Bronchial epithelial cell (primary cell): ENCODE data around the gene SLC35D1. TPM values are rescaled to one million over a fixed set of nuclear protein-coding genes. Genes with fewer than 3 reads are reported as not detected.

Experiments
- DNase-seq: peaks from one replicate; pipeline ENCODE4 v3.0.0-alpha.2; 2010; ENCODE audit warnings: low read depth
- FAIRE-seq: peaks from 2 replicates; lab custom pipeline; 2011; peaks lifted over from hg19 to GRCh38; lab: Jason Lieb, UNC
- H3K27me3 ChIP-seq: 2 replicates; pipeline ENCODE4 v1.5.1; 2011; ENCODE audit warnings: low read length; ENCODE audit not compliant: control insufficient read depth, insufficient read depth
- H3K36me3 ChIP-seq: 2 replicates; pipeline ENCODE4 v1.5.1; 2011; ENCODE audit warnings: low read length; ENCODE audit not compliant: control insufficient read depth, insufficient read depth
- H3K4me3 ChIP-seq: 2 replicates; pipeline ENCODE4 v1.5.1; 2011; ENCODE audit warnings: mild to moderate bottlenecking, low read depth, low read length, control low read depth
- CTCF ChIP-seq: IDR thresholded peaks from 2 replicates; pipeline ENCODE4 v1.5.1; 2011; ENCODE audit warnings: mild to moderate bottlenecking, moderate library complexity, low read length, control low read depth, inconsistent platforms; ENCODE audit not compliant: insufficient read depth, severe bottlenecking
- total RNA-seq: library from RNA; depleted of rRNA; stranded (reverse); fragments of >200 nt; gene quantifications from 2 replicates; pipeline ENCODE4 v1.2.1, GENCODE V29; 2014

SLC35D1 gene
- total RNA-seq, result 9.5 and 13.3 TPM in 2 replicates

DNA sequence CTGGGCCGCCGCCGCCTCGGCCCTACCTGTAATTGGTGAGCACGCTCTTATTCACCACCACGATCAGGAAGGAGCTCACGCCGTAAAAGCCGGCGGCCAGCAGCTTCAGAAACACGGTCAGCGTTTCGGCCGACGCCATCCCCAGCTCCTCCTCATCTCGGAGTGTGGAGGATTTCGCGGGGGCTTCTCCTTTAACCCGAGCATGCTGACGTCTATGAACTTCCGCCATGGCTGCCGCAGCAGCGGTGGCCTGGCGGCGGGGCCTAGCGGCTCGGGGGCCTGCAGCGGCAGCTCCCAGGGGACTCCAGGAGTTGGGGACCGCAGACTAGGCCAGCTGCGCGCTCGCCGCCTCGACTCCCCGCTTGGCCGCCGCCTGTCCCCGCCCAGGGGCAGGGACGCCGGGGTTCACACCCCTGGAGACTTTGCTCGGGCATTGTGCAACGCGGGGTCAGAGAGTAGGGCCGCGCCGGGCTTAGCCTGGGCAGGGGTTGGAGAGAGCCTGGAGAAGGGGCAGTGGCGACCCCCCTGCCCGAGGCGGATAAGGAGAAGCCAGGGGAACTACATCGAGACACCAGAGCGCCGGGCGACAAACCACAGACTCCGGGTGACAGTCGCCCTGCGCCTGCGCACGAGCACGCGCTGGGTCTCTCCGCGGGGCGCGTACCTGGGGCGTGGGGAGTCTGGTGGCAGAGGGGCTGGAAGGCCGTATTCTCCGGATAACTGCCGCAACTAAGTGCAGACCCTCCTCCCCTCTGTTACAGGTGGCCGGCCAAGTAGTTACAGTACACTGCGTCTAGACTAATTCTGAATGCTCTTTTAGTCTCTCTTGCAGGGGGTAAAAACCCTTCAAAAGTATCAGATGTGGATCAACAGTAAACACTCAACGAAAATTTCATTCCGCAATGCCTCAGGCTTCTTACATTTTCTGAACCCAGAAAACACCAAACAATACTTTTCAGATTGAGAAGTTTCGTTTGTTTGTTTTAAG, at the start of gene SLC35D1:
SLC35D1 (minus strand) TSS at position 364 of the 988 bp plus-strand sequence; CDS start at position 229, 135 bp downstream.
- peak; percentile 52 for DNase-seq
- Histone ChIP-seq H3K27me3 (no peaks in the 10 kb centered on the region), H3K4me3 (peak within 1 kb of the TSS; percentile 70), H3K36me3 (no peaks in the 10 kb centered on the region)
- TF ChIP-seq CTCF, result no peak
- no peak for FAIRE-seq

- H3K27me3 ChIP-seq, result no peaks in the 10 kb centered on the region
- no peak overlapping the region for H3K4me3 ChIP-seq
- TF ChIP-seq CTCF, result no peak
- no peaks in the 10 kb centered on the region for H3K36me3 ChIP-seq
- FAIRE-seq, result no peak
- DNase-seq, result no peak
These were observed 49.6 kb upstream of the SLC35D1 start for GRCh38 chr1:67103548-67103947.

GRCh38 chr1:67100833-67101232, 46.9 kb upstream of the SLC35D1 start:
- no peaks in the 10 kb centered on the region for H3K36me3 ChIP-seq
- FAIRE-seq (no peak), DNase-seq (no peak)
- no peaks in the 10 kb centered on the region for H3K27me3 ChIP-seq
- no peak for TF ChIP-seq CTCF
- no peak overlapping the region for H3K4me3 ChIP-seq

DNA sequence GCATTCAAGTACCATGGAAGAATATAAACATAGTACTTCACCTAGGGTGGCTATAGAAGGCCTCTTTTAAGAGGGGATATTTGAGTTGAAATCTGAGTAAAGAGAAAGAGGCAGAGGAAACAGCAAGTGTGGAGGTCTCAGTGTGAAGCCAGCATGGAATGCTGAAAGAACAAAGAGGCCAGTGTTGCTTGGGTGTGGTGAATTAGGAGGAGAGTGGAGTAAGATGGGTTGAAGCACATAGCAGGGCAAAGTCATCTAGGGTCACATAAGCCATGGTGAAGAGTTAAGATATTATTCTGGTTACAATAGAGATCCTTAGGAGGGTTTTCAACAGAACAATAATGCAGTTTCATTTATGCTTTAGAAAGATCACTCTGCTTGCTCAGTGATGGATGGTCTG, 43.4 kb upstream of the SLC35D1 start:
- Histone ChIP-seq H3K4me3 (no peak overlapping the region), H3K27me3 (no peaks in the 10 kb centered on the region), H3K36me3 (no peaks in the 10 kb centered on the region)
- no peak for FAIRE-seq
- no peak for TF ChIP-seq CTCF
- no peak for DNase-seq

- no peak for DNase-seq
- no peak overlapping the region for H3K4me3 ChIP-seq
- no peaks in the 10 kb centered on the region for H3K36me3 ChIP-seq
- no peaks in the 10 kb centered on the region for H3K27me3 ChIP-seq
- FAIRE-seq, result no peak
- TF ChIP-seq CTCF, result no peak
These were observed 40.2 kb upstream of the SLC35D1 start for GRCh38 chr1:67094191-67094590.
